ENCODE results near the gene HEMK1. TPM values are rescaled to one million over a fixed set of nuclear protein-coding genes. Genes with fewer than 3 reads are reported as not detected.

The HEMK1 gene
- total RNA-seq, 2 experiments from 2014 or later, result 19.3 to 27.4 TPM

DNA sequence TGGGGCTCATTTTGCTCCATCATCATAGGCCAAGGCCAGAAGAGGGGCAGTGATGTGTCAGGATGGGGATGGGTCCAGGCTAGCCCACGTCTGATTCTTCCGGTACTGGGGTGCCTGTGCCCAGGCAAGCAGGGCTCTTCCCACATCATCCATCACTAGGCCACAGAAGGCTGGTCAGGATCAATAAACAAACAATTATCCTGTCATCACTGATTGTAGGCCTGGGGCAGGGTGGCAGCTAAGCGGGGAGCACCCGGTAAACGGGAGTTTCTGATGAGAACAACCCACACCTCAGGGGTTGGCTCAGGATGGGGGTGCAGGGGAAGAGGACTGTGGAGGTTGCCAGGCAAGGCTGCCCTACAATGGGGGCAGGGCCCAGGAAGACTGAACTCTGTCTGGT, 47.8 kb upstream of the HEMK1 start:
- Histone ChIP-seq H3K36me3 (ENCODE audit: insufficient read depth, low read length) (no peaks in the 10 kb centered on the region), H3K79me2 (ENCODE audit: insufficient read depth, low read depth, low read length) (no peaks in the 10 kb centered on the region), H3K9me3 (ENCODE audit: low read length) (no peaks in the 10 kb centered on the region), H3K4me2 (ENCODE audit: low read length) (no peak overlapping the region), H4K20me1 (ENCODE audit: insufficient read depth, low read length) (no peaks in the 10 kb centered on the region; the same call in 1 of the 2 replicates), H3K9me2 (ENCODE audit: insufficient read depth, low read length) (no peaks in the 10 kb centered on the region), H3K27ac (ENCODE audit: low read depth, low read length, poor library complexity, severe bottlenecking) (no peak overlapping the region), H3K4me1 (ENCODE audit: insufficient read depth, low read length, poor library complexity, severe bottlenecking) (no peaks in the 10 kb centered on the region), H2AFZ (ENCODE audit: low read length) (no peak overlapping the region), H3K4me3 (ENCODE audit: low read depth, low read length, poor library complexity, severe bottlenecking) (no peak overlapping the region)
- no peak for DNase-seq (ENCODE audit: low spot score)
- BruUV-seq (replicated peaks), result no TSS peak
- TF ChIP-seq, protein P1, sequence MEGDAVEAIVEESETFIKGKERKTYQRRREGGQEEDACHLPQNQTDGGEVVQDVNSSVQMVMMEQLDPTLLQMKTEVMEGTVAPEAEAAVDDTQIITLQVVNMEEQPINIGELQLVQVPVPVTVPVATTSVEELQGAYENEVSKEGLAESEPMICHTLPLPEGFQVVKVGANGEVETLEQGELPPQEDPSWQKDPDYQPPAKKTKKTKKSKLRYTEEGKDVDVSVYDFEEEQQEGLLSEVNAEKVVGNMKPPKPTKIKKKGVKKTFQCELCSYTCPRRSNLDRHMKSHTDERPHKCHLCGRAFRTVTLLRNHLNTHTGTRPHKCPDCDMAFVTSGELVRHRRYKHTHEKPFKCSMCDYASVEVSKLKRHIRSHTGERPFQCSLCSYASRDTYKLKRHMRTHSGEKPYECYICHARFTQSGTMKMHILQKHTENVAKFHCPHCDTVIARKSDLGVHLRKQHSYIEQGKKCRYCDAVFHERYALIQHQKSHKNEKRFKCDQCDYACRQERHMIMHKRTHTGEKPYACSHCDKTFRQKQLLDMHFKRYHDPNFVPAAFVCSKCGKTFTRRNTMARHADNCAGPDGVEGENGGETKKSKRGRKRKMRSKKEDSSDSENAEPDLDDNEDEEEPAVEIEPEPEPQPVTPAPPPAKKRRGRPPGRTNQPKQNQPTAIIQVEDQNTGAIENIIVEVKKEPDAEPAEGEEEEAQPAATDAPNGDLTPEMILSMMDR (conservative IDR thresholded peaks at IDR 0.05; ENCODE audit: low read length), result no peak
- TF ChIP-seq EZH2phosphoT487 (IDR thresholded peaks at IDR 0.05; ENCODE audit: borderline replicate concordance, low read depth, low read length), result no peak
- CTCF ChIA-PET (ENCODE audit: unreplicated experiment), result no interaction called here
- intact Hi-C loops (cut with micrococcal nuclease; ENCODE audit: unreplicated experiment), result no loop called here
- POLR2A ChIA-PET, result no interaction called here

DNA sequence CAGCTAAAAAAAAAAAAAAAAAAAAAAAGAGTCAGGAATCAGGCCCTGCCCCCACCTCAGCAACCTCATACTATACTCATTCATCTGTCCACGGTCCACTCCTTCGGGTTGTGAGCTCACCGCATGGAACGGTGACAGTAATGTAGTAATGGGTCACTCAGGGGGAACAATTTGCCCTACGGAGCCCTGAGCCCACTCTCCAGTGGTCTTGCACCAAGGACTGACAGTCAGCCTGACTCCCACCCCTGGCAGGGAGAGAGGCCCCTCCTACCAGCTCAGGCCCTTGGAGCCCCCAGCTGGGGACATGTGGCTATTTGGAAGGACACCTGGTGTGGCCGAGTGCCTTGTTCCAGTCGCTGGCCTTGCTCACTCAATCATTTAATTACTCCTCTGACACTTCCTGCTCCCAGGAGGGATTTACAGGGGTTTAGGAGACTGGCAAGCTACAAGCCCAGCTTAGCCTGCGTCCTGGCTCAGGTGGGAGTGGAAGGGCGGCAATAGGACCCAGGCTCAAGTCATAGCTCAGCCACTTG, 46.0 kb upstream of the HEMK1 start:
- Histone ChIP-seq H3K27ac (ENCODE audit: low read depth, low read length, poor library complexity, severe bottlenecking) (no peak overlapping the region), H3K36me3 (ENCODE audit: insufficient read depth, low read length) (no peaks in the 10 kb centered on the region), H3K9me2 (ENCODE audit: insufficient read depth, low read length) (no peaks in the 10 kb centered on the region), H3K4me2 (ENCODE audit: low read length) (no peak overlapping the region), H2AFZ (ENCODE audit: low read length) (no peak overlapping the region), H3K4me1 (ENCODE audit: insufficient read depth, low read length, poor library complexity, severe bottlenecking) (no peaks in the 10 kb centered on the region), H3K9me3 (ENCODE audit: low read length) (no peaks in the 10 kb centered on the region), H3K4me3 (ENCODE audit: low read depth, low read length, poor library complexity, severe bottlenecking) (no peak overlapping the region), H4K20me1 (ENCODE audit: insufficient read depth, low read length) (no peaks in the 10 kb centered on the region; the same call in 1 of the 2 replicates), H3K79me2 (ENCODE audit: insufficient read depth, low read depth, low read length) (no peaks in the 10 kb centered on the region)
- CTCF ChIA-PET (ENCODE audit: unreplicated experiment), result interaction anchor here (0.6 to 1.3 kb wide), 2 partner anchors 16 to 44 kb away, joined by 3 to 4 read pairs; partner anchors contain the start of gene C3orf18
- DNase-seq (ENCODE audit: low spot score), result no peak
- POLR2A ChIA-PET, result interaction anchor here (0.6 to 0.7 kb wide), 3 partner anchors 75 to 174 kb away, joined by 3 read pairs; no protein-coding TSS in a partner anchor
- intact Hi-C loops (cut with micrococcal nuclease; ENCODE audit: unreplicated experiment), result loop anchor here (2.0 kb wide), 1 partner anchor 27 kb away; no protein-coding TSS in a partner anchor
- BruUV-seq (replicated peaks), result no TSS peak
- TF ChIP-seq EZH2phosphoT487 (IDR thresholded peaks at IDR 0.05; ENCODE audit: borderline replicate concordance, low read depth, low read length), result no peak
- TF ChIP-seq, protein P1 (conservative IDR thresholded peaks at IDR 0.05; ENCODE audit: low read length), result no peak

- H3K4me3 ChIP-seq (ENCODE audit: low read depth, low read length, poor library complexity, severe bottlenecking), result no peak overlapping the region
- no peaks in the 10 kb centered on the region for H3K4me1 ChIP-seq (ENCODE audit: insufficient read depth, low read length, poor library complexity, severe bottlenecking)
- POLR2A ChIA-PET, result no interaction called here
- H3K27ac ChIP-seq (ENCODE audit: low read depth, low read length, poor library complexity, severe bottlenecking), result no peak overlapping the region
- no peaks in the 10 kb centered on the region for H3K36me3 ChIP-seq (ENCODE audit: insufficient read depth, low read length)
- no peak for DNase-seq (ENCODE audit: low spot score)
- H3K9me2 ChIP-seq (ENCODE audit: insufficient read depth, low read length), result no peaks in the 10 kb centered on the region
- intact Hi-C loops (cut with micrococcal nuclease; ENCODE audit: unreplicated experiment), result no loop called here
- no peaks in the 10 kb centered on the region for H3K9me3 ChIP-seq (ENCODE audit: low read length)
- no peak overlapping the region for H2AFZ ChIP-seq (ENCODE audit: low read length)
- H4K20me1 ChIP-seq (ENCODE audit: insufficient read depth, low read length), result no peaks in the 10 kb centered on the region; the same call in 1 of the 2 replicates
- CTCF ChIA-PET (ENCODE audit: unreplicated experiment), result no interaction called here
- no peaks in the 10 kb centered on the region for H3K79me2 ChIP-seq (ENCODE audit: insufficient read depth, low read depth, low read length)
- no TSS peak for BruUV-seq (replicated peaks)
- TF ChIP-seq, protein P1 (conservative IDR thresholded peaks at IDR 0.05; ENCODE audit: low read length), result no peak
- no peak for TF ChIP-seq EZH2phosphoT487 (IDR thresholded peaks at IDR 0.05; ENCODE audit: borderline replicate concordance, low read depth, low read length)
- no peak overlapping the region for H3K4me2 ChIP-seq (ENCODE audit: low read length)
These were observed 44.6 kb upstream of the HEMK1 start for GRCh38 chr3:50524746-50525145.
